ENCODE measurements around the gene MED14.

GRCh38 chrX:40780951-40781350 is 45.6 kb upstream of the MED14 start:
- TF ChIP-seq CTCF (IDR thresholded peaks at IDR 0.05) (no peak), POLR2A (IDR thresholded peaks at IDR 0.05) (no peak)
